ENCODE measurements around the gene ATP7B. TPM values are rescaled to one million over a fixed set of nuclear protein-coding genes. Genes with fewer than 3 reads are reported as not detected.

The ATP7B gene
- polyA plus RNA-seq, 3 donors, result 0.39 to 0.44 TPM; not detected in 1

GRCh38 chr13:52051400-52051799 lies 40.1 kb upstream of the ATP7B start:
- Mint-ChIP-seq H3K27ac (no peak overlapping the region), H3K27me3 (ENCODE audit: low read depth in 3 of 3) (no peaks in the 10 kb centered on the region), H3K36me3 (no peaks in the 10 kb centered on the region), H3K9me3 (peaks cover 0 to 9% (median 2%) of the 10 kb centered on the region in 7 donors), H3K4me1 (no peaks in the 10 kb centered on the region), H3K4me3 (no peak overlapping the region)
- intact Hi-C loops (cut with micrococcal nuclease), result no loop called here
- DNase-seq, result no peak
- no peaks in the 10 kb centered on the region for H3K9me3 ChIP-seq (replicated peaks in 1 of 2; ENCODE audit: control insufficient read depth in 1 of 2, insufficient read depth in 1 of 2, low read length in 2 of 2)
- H3K36me3 ChIP-seq (replicated peaks in 1 of 2; ENCODE audit: control insufficient read depth in 1 of 2, insufficient read depth in 2 of 2, low read length in 2 of 2), result no peaks in the 10 kb centered on the region
- H3K79me2 ChIP-seq (ENCODE audit: insufficient read depth, low read length), result no peaks in the 10 kb centered on the region
- H4K20me1 ChIP-seq (ENCODE audit: insufficient read depth, low read length), result no peaks in the 10 kb centered on the region
- H3K9ac ChIP-seq (ENCODE audit: insufficient read depth, low read length, poor library complexity, severe bottlenecking), result no peak overlapping the region
- H3K4me2 ChIP-seq (replicated peaks; ENCODE audit: extremely low read depth, low read length, poor library complexity, severe bottlenecking), result no peak overlapping the region
- H3K27ac ChIP-seq (ENCODE audit: low read depth in 1 of 2, low read length in 2 of 2), result no peak overlapping the region
- no peak overlapping the region for H3K4me3 ChIP-seq (replicated peaks in 1 of 3; ENCODE audit: low read depth in 2 of 3, low read length in 3 of 3)
- TF ChIP-seq, protein P1, sequence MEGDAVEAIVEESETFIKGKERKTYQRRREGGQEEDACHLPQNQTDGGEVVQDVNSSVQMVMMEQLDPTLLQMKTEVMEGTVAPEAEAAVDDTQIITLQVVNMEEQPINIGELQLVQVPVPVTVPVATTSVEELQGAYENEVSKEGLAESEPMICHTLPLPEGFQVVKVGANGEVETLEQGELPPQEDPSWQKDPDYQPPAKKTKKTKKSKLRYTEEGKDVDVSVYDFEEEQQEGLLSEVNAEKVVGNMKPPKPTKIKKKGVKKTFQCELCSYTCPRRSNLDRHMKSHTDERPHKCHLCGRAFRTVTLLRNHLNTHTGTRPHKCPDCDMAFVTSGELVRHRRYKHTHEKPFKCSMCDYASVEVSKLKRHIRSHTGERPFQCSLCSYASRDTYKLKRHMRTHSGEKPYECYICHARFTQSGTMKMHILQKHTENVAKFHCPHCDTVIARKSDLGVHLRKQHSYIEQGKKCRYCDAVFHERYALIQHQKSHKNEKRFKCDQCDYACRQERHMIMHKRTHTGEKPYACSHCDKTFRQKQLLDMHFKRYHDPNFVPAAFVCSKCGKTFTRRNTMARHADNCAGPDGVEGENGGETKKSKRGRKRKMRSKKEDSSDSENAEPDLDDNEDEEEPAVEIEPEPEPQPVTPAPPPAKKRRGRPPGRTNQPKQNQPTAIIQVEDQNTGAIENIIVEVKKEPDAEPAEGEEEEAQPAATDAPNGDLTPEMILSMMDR (IDR thresholded peaks at IDR 0.05), result no peak
- no peaks in the 10 kb centered on the region for H3K4me1 ChIP-seq (ENCODE audit: control insufficient read depth in 1 of 2, insufficient read depth in 2 of 2, low read length in 2 of 2)
- H3K27me3 ChIP-seq (ENCODE audit: control insufficient read depth in 2 of 2, insufficient read depth in 2 of 2, low read length in 2 of 2), result no peaks in the 10 kb centered on the region
- WGBS (ENCODE audit: insufficient coverage), result 98% methylated on average over 6 of the region's 7 CpGs
- H2AFZ ChIP-seq (ENCODE audit: insufficient read depth, low read depth, low read length, poor library complexity, severe bottlenecking), result no peak overlapping the region

- no peak overlapping the region for H3K27ac Mint-ChIP-seq
- peaks cover 0 to 2% (median 0%) of the 10 kb centered on the region in 3 donors for H3K27me3 Mint-ChIP-seq (ENCODE audit: low read depth in 3 of 3)
- H3K9me3 Mint-ChIP-seq, result peaks cover 0 to 7% (median 2%) of the 10 kb centered on the region in 7 donors
- DNase-seq, result no peak
- H3K4me3 Mint-ChIP-seq, result no peak overlapping the region
- Histone ChIP-seq H3K4me3 (replicated peaks in 1 of 3; ENCODE audit: low read depth in 2 of 3, low read length in 3 of 3) (no peak overlapping the region), H3K36me3 (replicated peaks in 1 of 2; ENCODE audit: control insufficient read depth in 1 of 2, insufficient read depth in 2 of 2, low read length in 2 of 2) (no peaks in the 10 kb centered on the region), H2AFZ (ENCODE audit: insufficient read depth, low read depth, low read length, poor library complexity, severe bottlenecking) (no peak overlapping the region), H3K4me1 (ENCODE audit: control insufficient read depth in 1 of 2, insufficient read depth in 2 of 2, low read length in 2 of 2) (no peaks in the 10 kb centered on the region), H3K27me3 (ENCODE audit: control insufficient read depth in 2 of 2, insufficient read depth in 2 of 2, low read length in 2 of 2) (no peaks in the 10 kb centered on the region), H4K20me1 (ENCODE audit: insufficient read depth, low read length) (no peaks in the 10 kb centered on the region), H3K27ac (ENCODE audit: low read depth in 1 of 2, low read length in 2 of 2) (no peak overlapping the region), H3K79me2 (ENCODE audit: insufficient read depth, low read length) (no peaks in the 10 kb centered on the region), H3K9ac (ENCODE audit: insufficient read depth, low read length, poor library complexity, severe bottlenecking) (no peak overlapping the region), H3K4me2 (replicated peaks; ENCODE audit: extremely low read depth, low read length, poor library complexity, severe bottlenecking) (no peak overlapping the region), H3K9me3 (replicated peaks in 1 of 2; ENCODE audit: control insufficient read depth in 1 of 2, insufficient read depth in 1 of 2, low read length in 2 of 2) (no peaks in the 10 kb centered on the region)
- intact Hi-C loops (cut with micrococcal nuclease), result no loop called here
- H3K4me1 Mint-ChIP-seq, result no peaks in the 10 kb centered on the region
- no peaks in the 10 kb centered on the region for H3K36me3 Mint-ChIP-seq
- TF ChIP-seq, protein P1 (IDR thresholded peaks at IDR 0.05), result no peak
- WGBS (ENCODE audit: insufficient coverage), result 100% methylated on average over 2 of the region's 2 CpGs
These were observed 37.3 kb upstream of the ATP7B start for GRCh38 chr13:52048516-52048915.
